Upper lobe of right lung (tissue), 1 donor: ENCODE results near the gene MAP2K7. TPM values are rescaled to one million over a fixed set of nuclear protein-coding genes. Genes with fewer than 3 reads are reported as not detected.

Source experiments
- ATAC-seq: fragments of 200-7000 bp; cut with Tn5 transposase; one replicate; pipeline ENCODE4 v1.9.1; 2020; ENCODE audit warnings: mild to moderate bottlenecking, moderate library complexity
- DNase-seq: peaks from one replicate; pipeline ENCODE4 v3.0.0-alpha.2; 2020
- H3K27ac ChIP-seq: fragments of 200-600 bp; one replicate; pipeline ENCODE4 v1.8.0; 2022
- H3K27me3 ChIP-seq: fragments of 200-600 bp; one replicate; pipeline ENCODE4 v1.8.0; 2022; ENCODE audit warnings: mild to moderate bottlenecking
- H3K36me3 ChIP-seq: fragments of 200-600 bp; one replicate; pipeline ENCODE4 v1.8.0; 2022
- H3K4me1 ChIP-seq: fragments of 200-600 bp; one replicate; pipeline ENCODE4 v1.8.0; 2022
- H3K4me3 ChIP-seq: fragments of 200-600 bp; one replicate; pipeline ENCODE4 v1.8.0; 2022; ENCODE audit warnings: mild to moderate bottlenecking
- H3K9me3 ChIP-seq: fragments of 200-600 bp; one replicate; pipeline ENCODE4 v1.8.0; 2022
- intact Hi-C: fragments of 100-400 bp; cut with DNase I; formaldehyde crosslinking; loops from one replicate; pipeline ENCODE4 v1.11.0; 2022
- total RNA-seq: library from RNA; stranded (reverse); fragmentation: NEBNext Ultra II Directional; extraction: Animal tissue kit (Norgen Biotek cat#: 25700); gene quantifications from one replicate; pipeline ENCODE4 v1.2.1, GENCODE V29; 2021
- TF ChIP-seq, protein P1 (sequence below): fragments of 200-600 bp; IDR thresholded peaks from one replicate; pipeline ENCODE4 v1.8.0; 2022; ENCODE audit warnings: antibody characterized with exemption
- donor health status: DM: no; HTN: yes; CAD: no; lungs with severe emphysema.

Gene MAP2K7
- total RNA-seq, 1 donor from 2014 or later = 36.4 TPM

DNA sequence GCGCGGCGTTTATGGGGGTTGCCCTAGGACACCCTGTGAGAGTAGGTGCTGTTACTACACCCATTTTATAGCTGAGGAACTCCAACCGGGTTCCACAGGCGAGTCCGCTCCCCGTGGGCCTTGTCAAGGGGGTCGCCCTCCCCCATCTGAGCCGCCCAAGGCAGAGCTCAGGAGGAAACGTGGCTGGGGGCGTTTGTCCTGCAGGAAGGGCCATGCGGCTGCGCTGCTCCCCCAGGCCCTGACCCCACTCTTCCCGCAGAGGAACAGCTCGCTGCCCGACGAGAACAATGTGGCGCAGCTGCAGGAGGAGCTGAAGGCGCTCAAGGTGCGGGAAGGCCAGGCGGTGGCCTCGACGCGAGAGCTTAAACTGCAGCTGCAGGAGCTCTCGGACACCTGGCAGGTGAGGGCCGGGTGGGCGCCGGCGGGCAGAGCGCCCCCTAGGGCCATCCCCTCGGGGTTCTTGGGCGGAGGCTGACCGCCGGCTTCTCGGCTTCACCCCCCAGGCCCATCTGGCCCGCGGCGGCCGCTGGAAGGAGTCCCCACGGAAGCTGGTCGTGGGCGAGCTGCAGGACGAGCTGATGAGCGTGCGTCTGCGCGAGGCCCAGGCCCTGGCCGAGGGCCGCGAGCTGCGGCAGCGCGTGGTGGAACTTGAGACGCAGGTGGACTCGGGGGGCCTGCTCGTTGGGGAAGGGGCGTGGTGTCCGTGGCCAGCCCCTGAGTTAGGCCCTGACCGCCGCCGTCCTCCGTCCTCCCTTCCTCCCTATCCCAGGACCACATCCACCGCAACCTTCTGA lies 41.9 kb upstream of the MAP2K7 start:
- peaks cover 8% of the 10 kb centered on the region for H3K4me1 ChIP-seq
- TF ChIP-seq, protein P1, sequence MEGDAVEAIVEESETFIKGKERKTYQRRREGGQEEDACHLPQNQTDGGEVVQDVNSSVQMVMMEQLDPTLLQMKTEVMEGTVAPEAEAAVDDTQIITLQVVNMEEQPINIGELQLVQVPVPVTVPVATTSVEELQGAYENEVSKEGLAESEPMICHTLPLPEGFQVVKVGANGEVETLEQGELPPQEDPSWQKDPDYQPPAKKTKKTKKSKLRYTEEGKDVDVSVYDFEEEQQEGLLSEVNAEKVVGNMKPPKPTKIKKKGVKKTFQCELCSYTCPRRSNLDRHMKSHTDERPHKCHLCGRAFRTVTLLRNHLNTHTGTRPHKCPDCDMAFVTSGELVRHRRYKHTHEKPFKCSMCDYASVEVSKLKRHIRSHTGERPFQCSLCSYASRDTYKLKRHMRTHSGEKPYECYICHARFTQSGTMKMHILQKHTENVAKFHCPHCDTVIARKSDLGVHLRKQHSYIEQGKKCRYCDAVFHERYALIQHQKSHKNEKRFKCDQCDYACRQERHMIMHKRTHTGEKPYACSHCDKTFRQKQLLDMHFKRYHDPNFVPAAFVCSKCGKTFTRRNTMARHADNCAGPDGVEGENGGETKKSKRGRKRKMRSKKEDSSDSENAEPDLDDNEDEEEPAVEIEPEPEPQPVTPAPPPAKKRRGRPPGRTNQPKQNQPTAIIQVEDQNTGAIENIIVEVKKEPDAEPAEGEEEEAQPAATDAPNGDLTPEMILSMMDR = no peak
- ATAC-seq (no peak), DNase-seq (no peak)
- peaks cover 24% of the 10 kb centered on the region for H3K27me3 ChIP-seq
- H3K36me3 ChIP-seq = no peaks in the 10 kb centered on the region
- H3K4me3 ChIP-seq = peak overlapping the region; percentile 15
- no peaks in the 10 kb centered on the region for H3K9me3 ChIP-seq
- intact Hi-C loops = no loop called here
- H3K27ac ChIP-seq = no peak overlapping the region

DNA sequence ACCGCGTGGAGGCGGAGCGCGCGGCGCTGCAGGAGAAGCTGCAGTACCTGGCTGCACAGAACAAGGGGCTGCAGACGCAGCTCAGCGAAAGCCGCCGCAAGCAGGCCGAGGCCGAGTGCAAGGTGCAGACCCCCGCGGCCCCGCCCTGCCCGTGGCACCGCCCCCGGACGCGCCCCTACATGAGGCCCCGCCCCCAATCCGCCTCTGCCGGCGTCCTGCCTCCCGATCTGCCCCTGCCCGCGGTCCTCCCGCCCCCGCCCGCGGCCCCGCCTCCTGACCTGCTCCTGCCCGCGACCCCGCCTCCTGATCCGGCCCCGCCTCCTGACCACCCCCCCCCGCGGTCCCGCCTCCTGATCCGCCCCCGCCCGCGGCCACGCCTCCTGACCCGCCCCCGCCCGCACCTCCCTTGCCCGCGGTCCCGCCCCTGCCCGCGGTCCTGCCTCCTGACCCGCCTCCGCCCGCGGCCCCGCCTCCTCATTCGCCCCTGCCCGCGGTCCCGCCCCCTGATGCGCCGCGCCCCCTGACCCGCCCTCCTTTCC lies 41.2 kb upstream of the MAP2K7 start:
- TF ChIP-seq, protein P1 = no peak
- H3K4me1 ChIP-seq = peaks cover 8% of the 10 kb centered on the region
- peak; percentile 88 for DNase-seq
- peak; percentile 78 for ATAC-seq
- no peaks in the 10 kb centered on the region for H3K9me3 ChIP-seq
- no peaks in the 10 kb centered on the region for H3K36me3 ChIP-seq
- H3K27me3 ChIP-seq = peaks cover 25% of the 10 kb centered on the region
- H3K27ac ChIP-seq = no peak overlapping the region
- intact Hi-C loops = no loop called here
- H3K4me3 ChIP-seq = peak overlapping the region; percentile 15

DNA sequence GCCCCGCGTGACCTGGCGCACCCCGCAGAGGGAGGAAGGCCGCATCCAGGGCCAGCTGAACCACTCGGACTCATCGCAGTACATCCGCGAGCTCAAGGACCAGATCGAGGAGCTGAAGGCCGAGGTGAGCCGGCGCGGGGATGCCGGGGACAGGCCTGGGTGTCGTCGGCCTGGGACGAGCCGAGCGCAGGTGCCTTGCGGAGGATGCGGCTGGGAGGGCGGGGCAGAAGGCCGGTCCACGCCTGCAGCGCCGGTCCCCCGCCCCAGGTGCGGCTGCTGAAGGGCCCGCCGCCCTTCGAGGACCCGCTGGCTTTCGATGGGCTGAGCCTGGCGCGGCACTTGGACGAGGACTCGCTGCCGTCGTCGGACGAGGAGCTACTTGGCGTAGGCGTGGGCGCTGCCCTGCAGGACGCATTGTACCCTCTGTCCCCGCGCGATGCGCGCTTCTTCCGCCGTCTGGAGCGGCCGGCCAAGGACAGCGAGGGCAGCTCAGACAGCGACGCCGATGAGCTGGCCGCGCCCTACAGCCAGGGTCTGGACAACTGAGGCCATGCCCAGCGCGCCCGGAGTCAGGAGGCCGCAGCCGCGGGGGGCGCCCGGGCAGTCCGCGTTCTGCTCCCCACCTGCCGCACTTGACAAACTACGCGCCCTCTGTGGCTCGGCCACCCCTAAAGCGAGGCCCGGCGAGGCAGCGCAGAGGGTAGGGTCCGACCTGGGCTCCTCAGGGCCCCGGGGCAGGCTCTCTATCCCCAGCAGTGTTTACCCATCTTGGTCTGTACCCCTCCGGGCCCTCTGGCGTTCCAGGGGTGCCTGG lies 40.3 kb upstream of the MAP2K7 start:
- no peaks in the 10 kb centered on the region for H3K36me3 ChIP-seq
- H3K9me3 ChIP-seq = no peaks in the 10 kb centered on the region
- H3K27ac ChIP-seq = no peak overlapping the region
- intact Hi-C loops = no loop called here
- TF ChIP-seq, protein P1 = no peak
- DNase-seq = no peak
- peaks cover 12% of the 10 kb centered on the region for H3K4me1 ChIP-seq
- H3K27me3 ChIP-seq = peaks cover 28% of the 10 kb centered on the region
- no peak for ATAC-seq
- no peak overlapping the region for H3K4me3 ChIP-seq

DNA sequence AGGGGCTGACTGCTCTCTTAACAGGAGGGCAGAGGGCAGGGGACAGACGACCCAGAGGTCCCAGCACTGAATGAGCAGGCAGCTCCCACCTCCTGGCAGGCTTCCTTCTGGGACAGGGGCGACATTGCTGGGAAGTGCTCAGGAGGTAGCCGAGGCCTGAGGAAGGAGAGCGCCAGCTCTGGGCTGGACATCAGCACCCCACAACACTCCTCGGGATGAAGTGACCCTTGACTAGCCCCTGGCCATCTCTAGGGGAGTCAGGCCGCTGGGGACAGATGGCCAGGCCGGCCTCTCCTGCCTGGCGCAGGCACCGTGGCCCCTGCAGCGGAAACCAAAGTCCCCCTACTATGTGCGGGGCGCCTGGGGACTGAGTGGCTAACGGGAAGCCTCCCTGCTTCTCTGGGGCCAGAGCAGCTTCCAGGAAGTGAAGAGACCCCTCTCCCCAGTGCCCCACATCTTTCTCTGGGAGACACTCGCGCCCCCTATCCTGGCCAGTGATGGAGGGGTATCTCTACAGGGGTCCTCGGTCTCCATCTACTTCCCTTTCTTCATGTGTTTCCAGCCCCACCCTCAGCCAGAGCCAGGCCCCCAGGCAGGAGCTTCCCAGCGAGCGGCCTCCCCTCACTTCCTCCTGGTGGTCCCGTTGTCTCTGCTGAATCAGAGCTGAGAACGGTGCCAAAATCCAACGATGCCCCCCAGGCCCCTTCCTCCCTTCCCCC lies 39.5 kb upstream of the MAP2K7 start:
- H3K4me3 ChIP-seq = no peak overlapping the region
- TF ChIP-seq, protein P1 = no peak
- ATAC-seq = no peak
- DNase-seq = no peak
- intact Hi-C loops = no loop called here
- no peaks in the 10 kb centered on the region for H3K9me3 ChIP-seq
- H3K36me3 ChIP-seq = no peaks in the 10 kb centered on the region
- peaks cover 28% of the 10 kb centered on the region for H3K27me3 ChIP-seq
- no peak overlapping the region for H3K27ac ChIP-seq
- peaks cover 20% of the 10 kb centered on the region for H3K4me1 ChIP-seq

DNA sequence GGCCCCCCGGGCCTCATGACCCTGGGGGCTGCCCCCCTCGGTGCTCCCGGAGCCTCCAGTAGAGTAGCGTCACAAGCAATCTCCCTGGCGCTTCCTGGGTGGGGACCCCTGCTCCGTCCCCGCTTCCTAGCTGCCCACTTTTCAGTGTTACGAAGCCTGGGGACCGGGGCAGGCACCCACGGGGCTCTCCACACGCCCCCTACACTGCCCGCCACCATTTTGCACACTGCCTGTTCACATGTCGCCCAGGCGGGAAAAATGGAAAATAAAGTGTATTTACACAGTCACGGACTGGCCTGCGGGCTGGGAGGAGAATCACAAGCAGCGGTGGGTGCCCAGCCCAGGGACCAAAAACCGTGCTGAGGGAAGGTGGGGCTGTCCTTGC lies 39.0 kb upstream of the MAP2K7 start:
- no peak for ATAC-seq
- H3K4me3 ChIP-seq = no peak overlapping the region
- H3K27me3 ChIP-seq = peaks cover 28% of the 10 kb centered on the region
- DNase-seq = no peak
- no peaks in the 10 kb centered on the region for H3K9me3 ChIP-seq
- TF ChIP-seq, protein P1 = no peak
- H3K4me1 ChIP-seq = peaks cover 25% of the 10 kb centered on the region
- intact Hi-C loops = no loop called here
- no peaks in the 10 kb centered on the region for H3K36me3 ChIP-seq
- H3K27ac ChIP-seq = no peak overlapping the region
